Vein endothelial cell (primary cell): ENCODE results near the gene DNAJC25. TPM values are rescaled to one million over a fixed set of nuclear protein-coding genes. Genes with fewer than 3 reads are reported as not detected.

ENCODE experiments used
- total RNA-seq: library from RNA; depleted of rRNA; stranded (reverse); fragments of >200 nt; gene quantifications from 2 replicates; pipeline ENCODE4 v1.2.3, GENCODE V29; 2012

The DNAJC25 gene
- 2.9 and 4.7 TPM in 2 replicates for total RNA-seq

GRCh38 chr9:111631214-111631971 is at the start of gene DNAJC25:
TSS of gene DNAJC25 (plus strand) at chr9:111631334. CDS start at chr9:111631408, 74 bp downstream.

GRCh38 chr9:111599092-111599954 is 31.8 kb upstream of the DNAJC25 start, which contains the start of gene PTGR1:
TSS of gene PTGR1 (minus strand) at chr9:111599647. CDS start at chr9:111597422, 2,225 bp downstream.

GRCh38 chr9:111661150-111661801 is 30.1 kb downstream of the DNAJC25 start, which contains the start of gene GNG10:
TSS of gene GNG10 (plus strand) at chr9:111661605. CDS start at chr9:111661635, 30 bp downstream.

Other genes starting within 250 kb of the DNAJC25 start
- 97.7 and 98.3 TPM in 2 replicates for gene ECPAS, start 147.0 kb upstream of the DNAJC25 start, total RNA-seq
- 2.8 and 2.9 TPM in 2 replicates for gene ZNF483, start 106.2 kb upstream of the DNAJC25 start, total RNA-seq
- 30.1 and 44.9 TPM in 2 replicates for gene PTGR1, start 31.7 kb upstream of the DNAJC25 start, total RNA-seq
- gene GNG10, start 30.3 kb downstream of the DNAJC25 start, total RNA-seq, result 54.5 and 69.5 TPM in 2 replicates
- gene SHOC1, start 163.6 kb downstream of the DNAJC25 start, total RNA-seq, result not detected in 2 replicates